Activated CD8-positive, alpha-beta memory T cell treated with anti-CD3 and anti-CD28 coated beads for 48 hours (primary cell): ENCODE measurements around the gene HCAR2.
"Not testable (repeated sequence)": the region's sequence is repeated elsewhere in the genome, so short reads cannot be mapped to it uniquely, and the experiment has no call there.

Experiments
- DNase-seq, 3 experiments: peaks; one replicate each; pipeline ENCODE4 v3.0.0-alpha.2; 2020; ENCODE audit warnings: low read depth in 2 of 3, low spot score in 2 of 3

Gene HCAR2

GRCh38 chr12:122702890-122703611 is at the start of gene HCAR2:
Gene HCAR2 (minus strand): TSS chr12:122703357. CDS start chr12:122703283, 74 bp downstream.
- not testable (repeated sequence) for DNase-seq

- DNase-seq = peak; percentile 97 to 98 (median 98)
Observed at GRCh38 chr12:122752464-122753318, 49.5 kb upstream of the HCAR2 start, which contains the start of gene DENR. Gene DENR (plus strand): TSS chr12:122752824. CDS start chr12:122753702, 878 bp downstream.

- DNase-seq = not testable (repeated sequence)
Observed at GRCh38 chr12:122750781-122751515, 47.8 kb upstream of the HCAR2 start.

- DNase-seq = no peak
Observed at GRCh38 chr12:122749569-122750332, 46.6 kb upstream of the HCAR2 start.

- no peak for DNase-seq
Observed at GRCh38 chr12:122747224-122748135, 44.3 kb upstream of the HCAR2 start.

- no peak for DNase-seq
Observed at GRCh38 chr12:122743895-122744525, 40.9 kb upstream of the HCAR2 start.

- no peak for DNase-seq
Observed at GRCh38 chr12:122740351-122740750, 37.2 kb upstream of the HCAR2 start.

- DNase-seq = no peak
Observed at GRCh38 chr12:122738571-122738970, 35.4 kb upstream of the HCAR2 start.

- DNase-seq = no peak
Observed at GRCh38 chr12:122732611-122733010, 29.5 kb upstream of the HCAR2 start.

- no peak for DNase-seq
Observed at GRCh38 chr12:122732170-122732569, 29.0 kb upstream of the HCAR2 start.

GRCh38 chr12:122730215-122731014 is 27.3 kb upstream of the HCAR2 start, which contains the start of gene HCAR1:
Gene HCAR1 (minus strand): TSS chr12:122730844. CDS start chr12:122730339, 505 bp downstream.
- peak in 1 of 3 experiments; percentile 23 for DNase-seq

- no peak for DNase-seq
Observed at GRCh38 chr12:122729583-122730214, 26.5 kb upstream of the HCAR2 start.

GRCh38 chr12:122726080-122726558 is 23.0 kb upstream of the HCAR2 start:
- DNase-seq = no peak

GRCh38 chr12:122725452-122726079 is 22.4 kb upstream of the HCAR2 start:
- no peak for DNase-seq

GRCh38 chr12:122724641-122725243 is 21.6 kb upstream of the HCAR2 start:
- DNase-seq = no peak

- no peak for DNase-seq
Observed at GRCh38 chr12:122722387-122722786, 19.2 kb upstream of the HCAR2 start.
